Peyer's patch (tissue), 4 donors: Measurements from ENCODE around the gene DNAJC7. TPM values are rescaled to one million over a fixed set of nuclear protein-coding genes. Genes with fewer than 3 reads are reported as not detected.

Experiments used
- DNase-seq, 3 donors: peaks; one replicate each; pipeline ENCODE4 v3.0.0-alpha.2; 2017 to 2019
- H3K27ac ChIP-seq, 4 donors: fragments of 200-600 bp; sonication (generic); one replicate each; pipeline ENCODE4 v1.5.1; 2016 to 2019
- H3K27me3 ChIP-seq, 2 donors: fragments of 200-600 bp; sonication (generic); one replicate each; pipeline ENCODE4 v1.5.1; 2019
- H3K36me3 ChIP-seq, 3 donors: fragments of 200-600 bp; sonication (generic); one replicate each; pipeline ENCODE4 v1.5.1; 2016 to 2019
- H3K4me1 ChIP-seq, 4 donors: fragments of 200-600 bp; sonication (generic); one replicate each; pipeline ENCODE4 v1.5.1; 2016 to 2019
- H3K4me3 ChIP-seq, 4 donors: fragments of 200-600 bp; sonication (generic); 1 replicate in 3 of 4; 2 replicates in 1 of 4; pipeline ENCODE4 v1.5.1; 2016 to 2019; ENCODE audit warnings: mild to moderate bottlenecking in 1 of 4
- H3K9me3 ChIP-seq, 4 donors: fragments of 200-600 bp; sonication (generic); one replicate each; pipeline ENCODE4 v1.5.1; 2016 to 2019; ENCODE audit warnings: mild to moderate bottlenecking in 1 of 4
- POLR2A ChIP-seq, 2 donors: fragments of 450-650 bp; IDR thresholded peaks; one replicate each; pipeline ENCODE4 v1.5.1; 2017; ENCODE audit warnings: antibody characterized with exemption in 2 of 2, mild to moderate bottlenecking in 2 of 2, moderate library complexity in 2 of 2
- total RNA-seq, 4 donors: library from RNA; depleted of rRNA; stranded (reverse); fragments of >200 nt; gene quantifications; one replicate each; pipeline ENCODE4 v1.1.0, GENCODE V29; 2016
- TF ChIP-seq, protein P1 (sequence below), 6 experiments: fragments of 450-650 bp in 4 of 6; fragments of 200-600 bp in 2 of 6; sonication (generic) in 1 of 6; IDR thresholded peaks; one replicate each; pipeline ENCODE4 v1.5.1; 2017 to 2019; ENCODE audit warnings: antibody characterized with exemption in 6 of 6, mild to moderate bottlenecking in 3 of 6, moderate library complexity in 1 of 6

The DNAJC7 gene
- total RNA-seq, 4 donors from 2014 or later: 51.0 to 80.9 (median 70.7) TPM

- no peak overlapping the region for H3K27ac ChIP-seq
- peaks cover 0 to 6% (median 0%) of the 10 kb centered on the region in 3 donors for H3K36me3 ChIP-seq
- H3K9me3 ChIP-seq: no peaks in the 10 kb centered on the region
- H3K4me3 ChIP-seq: no peak overlapping the region
- DNase-seq: no peak
- H3K27me3 ChIP-seq: no peaks in the 10 kb centered on the region
- peaks cover 0 to 17% (median 2%) of the 10 kb centered on the region in 4 donors for H3K4me1 ChIP-seq
- TF ChIP-seq, protein P1, sequence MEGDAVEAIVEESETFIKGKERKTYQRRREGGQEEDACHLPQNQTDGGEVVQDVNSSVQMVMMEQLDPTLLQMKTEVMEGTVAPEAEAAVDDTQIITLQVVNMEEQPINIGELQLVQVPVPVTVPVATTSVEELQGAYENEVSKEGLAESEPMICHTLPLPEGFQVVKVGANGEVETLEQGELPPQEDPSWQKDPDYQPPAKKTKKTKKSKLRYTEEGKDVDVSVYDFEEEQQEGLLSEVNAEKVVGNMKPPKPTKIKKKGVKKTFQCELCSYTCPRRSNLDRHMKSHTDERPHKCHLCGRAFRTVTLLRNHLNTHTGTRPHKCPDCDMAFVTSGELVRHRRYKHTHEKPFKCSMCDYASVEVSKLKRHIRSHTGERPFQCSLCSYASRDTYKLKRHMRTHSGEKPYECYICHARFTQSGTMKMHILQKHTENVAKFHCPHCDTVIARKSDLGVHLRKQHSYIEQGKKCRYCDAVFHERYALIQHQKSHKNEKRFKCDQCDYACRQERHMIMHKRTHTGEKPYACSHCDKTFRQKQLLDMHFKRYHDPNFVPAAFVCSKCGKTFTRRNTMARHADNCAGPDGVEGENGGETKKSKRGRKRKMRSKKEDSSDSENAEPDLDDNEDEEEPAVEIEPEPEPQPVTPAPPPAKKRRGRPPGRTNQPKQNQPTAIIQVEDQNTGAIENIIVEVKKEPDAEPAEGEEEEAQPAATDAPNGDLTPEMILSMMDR (IDR thresholded peaks at IDR 0.05): no peak
- TF ChIP-seq POLR2A (IDR thresholded peaks at IDR 0.05): no peak
Measured at GRCh38 chr17:42028791-42029127, 11.5 kb upstream of the DNAJC7 start.

GRCh38 chr17:42027961-42028790 lies 10.9 kb upstream of the DNAJC7 start:
- TF ChIP-seq, protein P1 (IDR thresholded peaks at IDR 0.05): peak in 3 of 6 experiments; percentile 18 to 39 (median 28)
- TF ChIP-seq POLR2A (IDR thresholded peaks at IDR 0.05): no peak
- no peak for DNase-seq
- Histone ChIP-seq H3K27ac (no peak overlapping the region), H3K27me3 (no peaks in the 10 kb centered on the region), H3K4me1 (peaks cover 0 to 17% (median 2%) of the 10 kb centered on the region in 4 donors), H3K9me3 (no peaks in the 10 kb centered on the region), H3K36me3 (peaks cover 0 to 12% (median 0%) of the 10 kb centered on the region in 3 donors), H3K4me3 (no peak overlapping the region)

DNA sequence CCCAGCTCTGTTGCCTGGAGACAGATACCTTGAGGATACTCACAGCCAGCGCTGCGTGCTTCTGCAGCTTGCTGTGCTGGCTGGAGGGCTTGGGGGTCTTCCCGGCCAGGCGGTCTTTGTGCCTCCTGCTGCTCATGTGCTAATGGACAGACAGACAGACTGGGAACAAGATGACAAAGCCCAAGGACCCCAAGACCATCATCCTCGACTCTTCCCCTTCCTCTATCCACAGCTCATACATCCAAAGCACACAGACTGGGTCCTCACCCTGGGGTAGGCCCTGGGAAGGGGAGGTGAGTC lies 10.3 kb upstream of the DNAJC7 start:
- peaks cover 0 to 18% (median 0%) of the 10 kb centered on the region in 3 donors for H3K36me3 ChIP-seq
- no peaks in the 10 kb centered on the region for H3K27me3 ChIP-seq
- TF ChIP-seq, protein P1 (IDR thresholded peaks at IDR 0.05): no peak
- TF ChIP-seq POLR2A (IDR thresholded peaks at IDR 0.05): no peak
- no peak overlapping the region for H3K27ac ChIP-seq
- H3K4me1 ChIP-seq: peaks cover 0 to 17% (median 2%) of the 10 kb centered on the region in 4 donors
- no peaks in the 10 kb centered on the region for H3K9me3 ChIP-seq
- H3K4me3 ChIP-seq: no peak overlapping the region
- no peak for DNase-seq

- no peak overlapping the region for H3K27ac ChIP-seq
- no peak for TF ChIP-seq POLR2A (IDR thresholded peaks at IDR 0.05)
- TF ChIP-seq, protein P1 (IDR thresholded peaks at IDR 0.05): no peak
- H3K27me3 ChIP-seq: no peaks in the 10 kb centered on the region
- DNase-seq: no peak
- H3K36me3 ChIP-seq: peaks cover 0 to 24% (median 0%) of the 10 kb centered on the region in 3 donors
- H3K4me1 ChIP-seq: peaks cover 0 to 17% (median 2%) of the 10 kb centered on the region in 4 donors
- H3K4me3 ChIP-seq: no peak overlapping the region
- H3K9me3 ChIP-seq: no peaks in the 10 kb centered on the region
Measured at GRCh38 chr17:42026857-42027589, 9.8 kb upstream of the DNAJC7 start.

DNA sequence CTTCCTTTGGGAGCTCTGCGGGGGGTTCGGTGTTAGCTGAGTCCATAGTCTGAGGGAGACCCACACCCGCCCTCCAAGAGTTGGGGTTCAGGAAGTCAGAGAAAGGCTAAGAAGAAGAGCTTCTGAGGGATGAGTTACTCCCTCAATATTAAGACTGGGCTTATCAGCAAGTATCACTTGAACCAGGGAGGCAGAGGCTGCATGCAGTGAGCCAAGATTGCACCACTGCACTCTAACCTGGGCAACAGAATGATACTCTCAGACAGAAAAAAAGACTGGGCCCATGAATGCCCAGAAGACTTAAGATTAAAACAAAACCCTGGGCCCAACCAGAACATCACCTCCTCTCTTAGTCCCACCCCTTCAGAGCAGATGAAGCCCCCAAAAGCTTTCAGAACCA lies 8.7 kb upstream of the DNAJC7 start:
- no peak overlapping the region for H3K4me3 ChIP-seq
- no peak for TF ChIP-seq POLR2A (IDR thresholded peaks at IDR 0.05)
- TF ChIP-seq, protein P1 (IDR thresholded peaks at IDR 0.05): no peak
- H3K27me3 ChIP-seq: no peaks in the 10 kb centered on the region
- H3K27ac ChIP-seq: no peak overlapping the region
- DNase-seq: no peak
- peaks cover 0 to 22% (median 2%) of the 10 kb centered on the region in 4 donors for H3K4me1 ChIP-seq
- no peaks in the 10 kb centered on the region for H3K9me3 ChIP-seq
- H3K36me3 ChIP-seq: peaks cover 0 to 24% (median 0%) of the 10 kb centered on the region in 3 donors
